NCI-H1105 treated with DMSO at 0.1 percent for 48 hours (cell line): Measurements from ENCODE around the gene MINDY1.

Experiments used
- DNase-seq: peaks from one replicate; lab custom pipeline; 2025; lab: John Stamatoyannopoulos, UW

Gene MINDY1

GRCh38 chr1:150965605-150966004, 41.1 kb downstream of the MINDY1 start:
- no peak for DNase-seq

DNA sequence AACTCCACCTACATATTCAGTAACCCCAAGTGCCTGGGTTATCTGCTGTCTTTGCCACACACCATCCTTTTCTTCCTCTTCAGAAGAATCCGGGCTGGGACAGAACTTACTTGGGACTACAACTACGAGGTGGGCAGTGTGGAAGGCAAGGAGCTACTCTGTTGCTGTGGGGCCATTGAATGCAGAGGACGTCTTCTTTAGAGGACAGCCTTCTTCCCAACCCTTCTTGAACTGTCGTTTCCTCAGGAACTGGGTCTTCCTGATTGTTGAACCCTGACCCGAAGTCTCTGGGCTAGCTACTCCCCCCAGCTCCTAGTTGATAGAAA, 42.6 kb downstream of the MINDY1 start:
- DNase-seq = no peak

DNA sequence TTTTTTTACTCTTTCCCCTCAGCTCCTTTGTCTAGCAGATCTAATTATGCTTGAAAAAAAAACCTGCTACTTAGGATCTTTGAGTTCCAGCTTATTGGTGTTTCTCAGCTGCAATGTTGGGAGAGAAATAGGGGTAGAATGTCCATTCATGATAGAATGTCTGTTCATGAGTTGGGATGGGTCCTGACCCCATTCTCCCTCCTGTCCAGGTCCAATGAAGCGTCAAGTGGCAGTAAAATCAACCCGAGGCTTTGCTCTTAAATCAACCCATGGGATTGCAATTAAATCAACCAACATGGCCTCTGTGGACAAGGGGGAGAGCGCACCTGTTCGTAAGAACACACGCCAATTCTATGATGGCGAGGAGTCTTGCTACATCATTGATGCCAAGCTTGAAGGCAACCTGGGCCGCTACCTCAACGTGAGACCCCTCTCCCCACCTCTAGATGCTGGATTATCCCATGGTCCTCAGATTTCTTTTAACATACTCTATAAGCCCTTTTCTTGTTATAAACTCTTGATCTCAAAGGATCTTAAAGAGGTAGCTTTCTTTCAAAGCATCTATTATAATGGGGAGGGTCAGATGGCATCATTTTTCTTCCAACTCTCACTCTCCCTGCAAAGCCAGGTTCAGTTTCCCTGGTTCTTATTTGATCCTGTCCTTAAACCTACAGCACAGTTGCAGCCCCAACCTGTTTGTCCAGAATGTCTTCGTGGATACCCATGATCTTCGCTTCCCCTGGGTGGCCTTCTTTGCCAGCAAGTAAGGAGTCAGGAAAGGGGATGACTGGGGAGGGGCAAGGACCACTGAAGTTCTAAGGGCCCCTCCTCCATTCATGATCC, 43.2 kb downstream of the MINDY1 start:
- DNase-seq = no peak

- DNase-seq = no peak
Measured at GRCh38 chr1:150961756-150962155, 44.9 kb downstream of the MINDY1 start.

- DNase-seq = no peak
Measured at GRCh38 chr1:150960646-150961045, 46.1 kb downstream of the MINDY1 start.

DNA sequence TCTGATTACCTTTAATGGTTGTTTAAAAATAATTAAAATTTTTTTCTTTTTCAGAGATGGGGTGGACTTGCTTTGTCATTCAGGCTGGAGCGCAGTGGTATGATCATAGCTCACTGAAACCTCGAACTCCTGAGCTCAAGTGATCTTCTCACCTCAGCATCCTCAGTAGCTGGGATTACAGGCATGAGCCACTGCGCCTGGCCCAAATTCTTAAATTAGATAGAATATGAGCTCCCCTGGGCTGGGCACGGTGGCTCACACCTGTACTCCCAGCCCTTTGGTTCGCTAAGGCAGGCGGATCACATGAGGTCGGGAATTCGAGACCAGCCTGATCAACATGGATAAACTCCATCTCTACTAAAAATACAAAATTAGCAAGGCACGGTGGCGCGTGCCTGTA, 49.0 kb downstream of the MINDY1 start:
- DNase-seq = no peak

DNA sequence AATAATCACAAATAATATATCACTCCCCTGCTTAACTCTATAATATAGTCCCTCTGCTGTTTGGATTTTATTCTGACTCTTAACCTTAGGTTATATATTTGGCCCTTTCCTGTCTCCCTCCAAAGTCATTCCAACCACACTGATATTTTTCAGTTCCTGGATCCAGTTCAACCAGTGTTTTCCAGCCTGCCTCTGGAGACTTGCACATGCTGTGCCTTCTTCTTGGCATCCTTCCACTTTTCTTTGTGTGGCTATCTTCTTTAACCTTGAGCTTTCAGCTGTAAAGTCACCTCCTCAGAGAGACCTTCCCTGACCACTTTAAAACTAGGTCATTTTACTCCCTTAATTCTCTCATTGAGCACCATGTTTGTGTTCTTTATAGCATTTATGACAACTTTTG, 51.4 kb downstream of the MINDY1 start:
- no peak for DNase-seq

DNA sequence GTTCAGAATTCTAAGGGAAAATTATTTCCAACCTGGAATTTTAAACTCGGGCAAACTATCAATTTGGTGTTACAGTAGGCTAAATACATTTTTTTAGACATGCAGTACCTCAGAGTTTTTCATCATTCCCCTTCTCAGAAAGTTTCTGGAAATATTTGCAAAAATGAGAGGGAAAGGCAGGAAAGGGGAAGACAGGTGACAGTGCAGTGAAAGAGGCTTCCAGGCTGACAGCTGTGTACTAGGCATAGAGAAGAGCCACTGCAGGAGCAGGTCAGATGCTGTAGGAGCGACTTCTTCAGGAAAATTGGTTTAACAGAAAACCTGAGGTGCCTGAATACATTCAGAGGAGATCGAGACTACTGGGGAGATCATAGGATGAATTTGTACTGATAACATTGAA, 52.0 kb downstream of the MINDY1 start:
- DNase-seq = no peak
